Measurements from ENCODE around the gene COLEC11.
A peak's percentile ranks its signal among the peaks of the same experiment; 100 is the strongest.
"Not testable (repeated sequence)": the region's sequence is repeated elsewhere in the genome, so short reads cannot be mapped to it uniquely, and the experiment has no call there.

Gene COLEC11

DNA sequence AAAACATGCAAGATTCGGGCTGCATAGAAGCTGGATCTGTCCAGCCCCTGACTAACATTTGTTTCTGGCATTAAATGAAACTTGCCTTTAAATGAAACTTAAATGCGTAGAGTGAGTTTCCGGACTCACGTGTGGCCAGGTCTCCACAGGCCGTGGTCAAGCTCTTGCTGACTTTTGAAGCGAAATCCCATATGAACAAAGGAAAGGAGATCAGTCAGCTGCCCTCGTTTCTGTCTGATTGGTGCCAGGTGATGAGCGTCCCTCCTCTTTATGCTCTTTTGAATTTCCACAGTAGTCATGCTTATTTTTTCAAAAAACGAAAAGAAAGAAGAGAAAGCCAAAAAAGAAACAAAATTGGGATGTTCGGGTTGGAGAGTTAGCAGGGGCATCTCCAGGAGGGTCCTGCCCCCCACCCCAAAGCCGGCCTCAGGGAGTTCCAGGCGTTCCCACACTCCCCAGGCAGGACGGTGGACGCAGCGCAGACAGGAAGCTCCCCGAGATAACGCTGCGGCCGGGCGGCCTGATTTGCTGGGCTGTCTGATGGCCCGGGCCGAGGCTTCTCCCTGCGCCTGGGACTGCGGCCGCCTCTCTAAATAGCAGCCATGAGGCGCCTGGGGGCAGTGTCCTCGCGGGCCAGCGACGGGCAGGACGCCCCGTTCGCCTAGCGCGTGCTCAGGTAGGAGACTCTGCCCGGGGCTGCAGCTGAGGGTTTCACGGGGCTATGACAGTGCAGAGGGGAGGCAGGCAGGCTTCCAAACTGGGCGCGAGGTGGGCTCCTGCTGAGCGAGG lies at the start of gene COLEC11:
COLEC11 (plus strand) TSS at position 620 of the 789 bp plus-strand sequence. CDS start 9,229 bp downstream, outside the sequence.
- no peak for DNase-seq (ENCODE audit: low read depth)

DNA sequence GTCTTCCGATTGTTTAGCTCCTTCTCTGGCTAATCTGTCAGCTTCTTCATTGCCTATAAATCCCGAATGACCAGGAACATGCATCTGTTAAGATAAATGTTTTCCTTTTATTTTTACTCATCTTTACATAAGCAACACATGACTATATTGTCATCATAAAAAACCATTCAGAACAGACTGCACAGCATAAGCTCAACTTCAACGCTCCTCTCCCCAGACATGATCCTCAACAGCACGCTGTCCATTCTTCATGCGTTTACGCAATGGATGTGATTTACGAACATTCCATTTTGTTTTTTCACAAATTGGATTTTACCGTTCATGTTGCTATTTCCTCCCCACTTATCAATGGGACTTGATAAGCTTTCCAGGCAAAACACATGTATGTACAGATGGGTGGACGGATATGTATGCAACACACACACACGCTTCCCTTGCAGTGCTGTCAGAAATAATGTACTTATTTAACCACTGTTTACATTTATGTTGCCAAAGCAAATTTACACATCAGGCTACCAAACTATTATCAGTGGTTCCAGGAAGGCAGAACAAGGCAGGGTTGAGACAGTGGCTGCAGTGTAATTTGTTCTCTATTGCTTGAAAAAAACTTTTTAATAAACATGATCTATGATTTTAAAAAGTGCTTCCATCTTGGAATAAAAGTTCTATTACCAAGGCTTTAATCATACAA lies 49.0 kb upstream of the COLEC11 start:
- DNase-seq (ENCODE audit: low read depth), result no peak

DNA sequence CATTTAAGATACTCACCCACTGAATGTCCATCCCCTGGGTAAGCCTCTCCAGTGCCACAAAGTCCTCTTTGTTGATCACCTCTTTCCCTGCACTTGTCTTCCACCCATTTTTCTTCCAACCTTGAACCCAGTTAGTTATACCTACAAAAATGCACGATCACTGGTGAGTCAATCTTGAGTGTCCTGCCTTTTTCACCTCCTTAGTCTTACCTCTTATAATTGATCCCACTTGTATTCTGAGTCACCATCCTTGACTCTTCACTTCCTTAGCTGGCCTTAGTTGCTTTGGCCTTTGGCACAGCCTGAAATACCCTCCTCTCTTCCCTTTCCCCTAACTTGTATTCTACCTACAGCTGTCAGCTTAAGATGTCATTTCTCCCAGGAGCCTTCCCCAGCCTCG lies 47.0 kb upstream of the COLEC11 start:
- DNase-seq (ENCODE audit: low read depth), result no peak

DNA sequence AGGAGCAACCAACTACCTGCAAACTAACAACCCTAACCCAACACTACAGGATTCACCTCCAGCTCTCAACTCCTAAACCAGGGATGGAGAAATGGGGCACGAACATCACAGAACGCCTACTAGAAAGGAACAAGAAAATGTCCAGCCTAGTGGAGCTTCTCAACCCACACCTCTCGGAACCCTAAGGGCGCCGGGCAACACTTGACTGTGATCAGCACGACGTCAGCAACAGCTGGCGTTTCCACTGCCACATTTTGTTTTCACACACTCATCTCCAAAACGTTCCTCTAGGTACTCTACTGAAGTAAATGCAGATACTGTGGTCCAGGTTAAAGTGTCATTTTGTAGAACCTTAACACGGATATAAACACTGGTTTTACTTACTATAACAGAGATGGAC lies 41.0 kb upstream of the COLEC11 start:
- DNase-seq (ENCODE audit: low read depth), result no peak

DNA sequence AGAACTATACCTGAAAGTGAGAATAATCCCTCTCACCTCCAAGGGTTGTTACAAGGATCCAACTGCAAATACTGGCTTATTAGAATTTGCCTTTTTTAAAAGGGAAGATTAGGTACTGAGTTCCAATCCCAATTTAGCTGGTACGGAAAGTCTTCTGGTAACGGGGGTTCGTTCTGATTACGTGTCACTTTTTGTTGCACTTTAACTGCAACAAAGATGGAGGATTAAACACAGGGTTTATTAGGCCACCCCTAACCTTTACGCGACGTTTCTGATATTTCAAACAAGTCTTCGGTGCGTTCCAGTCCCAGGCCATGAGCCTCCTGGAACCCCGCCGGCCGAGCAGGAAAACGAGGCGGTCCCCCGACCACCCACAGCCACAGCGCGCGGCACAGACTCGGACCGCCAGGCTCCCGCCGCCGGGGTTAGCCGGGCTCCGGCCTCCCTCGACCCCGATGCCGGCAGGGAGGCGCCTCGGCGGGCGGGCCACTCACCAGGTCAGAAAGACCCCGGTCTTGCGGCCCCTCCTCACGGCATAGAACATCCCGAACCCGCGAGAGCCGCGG lies 37.2 kb upstream of the COLEC11 start:
- no peak for DNase-seq (ENCODE audit: low read depth)

DNA sequence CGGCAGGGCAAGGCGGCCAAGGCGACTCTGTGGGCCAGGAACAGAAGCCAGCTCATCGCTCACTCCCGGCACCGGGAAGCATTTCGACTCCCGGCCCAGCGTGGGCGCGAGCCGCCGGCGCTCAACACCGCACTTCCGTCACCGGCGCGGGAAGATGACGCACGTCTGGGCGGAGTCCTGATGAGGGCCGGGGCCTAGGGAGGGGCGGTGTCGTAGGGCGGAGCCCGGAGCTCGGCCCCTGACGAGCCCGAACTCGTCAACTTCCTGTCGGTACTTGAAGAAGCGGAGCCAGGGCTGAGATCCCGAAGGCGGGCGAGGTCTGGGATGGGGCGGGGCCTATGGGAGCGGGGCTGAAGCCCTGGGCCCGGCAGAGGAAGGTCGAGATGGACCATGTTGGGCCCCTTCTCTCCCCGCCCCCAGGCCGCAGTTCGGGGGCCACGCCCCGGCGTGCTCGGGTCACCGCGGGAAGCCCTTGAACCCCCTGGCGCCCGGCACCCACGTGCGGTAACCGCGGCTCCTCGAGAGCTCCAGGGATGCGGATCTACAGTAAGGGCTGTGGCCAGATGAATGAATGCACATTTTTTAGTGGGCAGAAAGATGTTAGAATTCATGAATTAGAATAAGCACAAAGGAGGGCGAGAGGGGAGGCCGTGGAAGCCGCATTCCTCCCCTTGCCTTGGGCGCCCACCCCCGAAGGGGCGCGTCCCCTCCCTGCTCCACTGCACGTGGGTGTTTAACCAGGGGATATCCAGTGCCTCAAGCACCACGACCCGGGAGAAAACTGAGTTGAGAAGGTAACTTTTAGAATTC lies 36.5 kb upstream of the COLEC11 start, which contains the start of gene RNASEH1:
RNASEH1 (minus strand) TSS at position 129 of the 810 bp plus-strand sequence; CDS start at position 56, 73 bp downstream.
- DNase-seq (ENCODE audit: low read depth), result peak; percentile 99

DNA sequence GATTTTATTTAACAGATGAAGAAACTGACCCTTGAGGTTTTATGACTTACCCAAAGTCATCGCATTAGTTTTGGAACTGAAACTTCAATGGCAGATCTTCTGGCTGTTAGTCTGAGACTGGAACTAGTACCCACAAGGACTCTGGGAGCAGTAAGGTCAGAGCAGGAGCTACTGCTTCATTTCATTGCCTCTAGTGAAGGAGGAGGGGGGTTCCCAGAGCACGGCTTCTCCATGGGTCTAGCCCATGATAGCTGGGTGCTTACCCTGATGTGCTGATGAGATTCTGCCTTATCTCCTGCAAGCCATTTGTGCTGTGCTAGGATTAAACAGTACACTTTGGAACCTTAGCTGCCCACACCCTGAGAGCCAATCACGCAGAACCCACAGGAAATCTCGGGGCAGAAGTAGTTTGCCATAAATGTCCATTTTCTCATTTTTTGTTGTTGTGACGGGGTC lies 31.4 kb upstream of the COLEC11 start:
- DNase-seq (ENCODE audit: low read depth), result no peak

DNA sequence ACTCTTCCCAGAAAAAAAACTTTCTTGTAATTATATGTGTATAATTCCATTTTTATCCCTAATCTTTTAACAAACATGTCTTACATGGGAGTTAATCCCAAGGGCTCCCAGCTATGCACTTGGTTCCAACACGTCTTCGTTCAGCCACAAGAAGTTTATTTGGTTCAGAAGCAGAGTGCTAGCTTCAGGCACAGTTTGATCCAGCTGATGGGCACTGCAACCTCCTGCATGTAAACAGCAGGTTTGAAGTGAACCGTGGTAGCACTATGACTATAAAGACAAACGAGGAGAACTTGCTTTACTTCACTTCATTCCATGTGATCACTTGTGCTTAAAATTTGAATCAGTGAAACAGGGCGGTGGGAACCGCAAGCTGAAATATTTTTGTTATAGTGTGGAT lies 29.8 kb upstream of the COLEC11 start:
- DNase-seq (ENCODE audit: low read depth), result no peak

DNA sequence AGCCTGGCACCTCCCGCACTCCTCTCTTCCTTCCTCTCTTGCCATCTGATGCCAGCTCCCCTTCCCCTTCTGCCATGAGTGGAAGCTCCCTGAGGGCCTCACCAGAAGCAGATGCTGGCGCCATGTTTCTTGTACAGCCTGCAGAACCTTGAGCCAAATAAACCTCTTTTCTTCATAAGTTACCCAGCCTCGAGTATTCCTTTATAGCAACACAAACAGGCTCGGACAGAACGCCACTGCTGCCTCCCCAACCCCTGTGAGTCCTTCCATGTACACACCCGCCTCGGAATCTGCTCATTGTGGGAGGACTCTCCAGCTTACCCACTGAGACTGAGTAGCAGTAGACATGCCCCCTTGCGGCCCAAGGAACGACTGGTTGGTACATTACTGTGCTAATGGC lies 28.1 kb upstream of the COLEC11 start:
- no peak for DNase-seq (ENCODE audit: low read depth)

DNA sequence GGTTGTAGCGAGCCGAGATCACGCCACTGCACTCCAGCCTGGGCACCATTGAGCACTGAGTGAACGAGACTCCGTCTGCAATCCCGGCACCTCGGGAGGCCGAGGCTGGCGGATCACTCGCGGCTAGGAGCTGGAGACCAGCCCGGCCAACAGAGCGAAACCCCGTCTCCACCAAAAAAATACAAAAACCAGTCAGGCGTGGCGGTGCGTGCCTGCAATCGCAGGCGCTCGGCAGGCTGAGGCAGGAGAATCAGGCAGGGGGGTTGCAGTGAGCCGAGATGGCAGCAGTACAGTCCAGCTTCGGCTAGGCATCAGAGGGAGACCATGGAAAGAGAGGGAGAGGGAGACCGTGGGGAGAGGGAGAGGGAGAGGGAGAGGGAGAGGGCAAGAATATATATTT lies 25.3 kb upstream of the COLEC11 start:
- not testable (repeated sequence) for DNase-seq (ENCODE audit: low read depth)

DNA sequence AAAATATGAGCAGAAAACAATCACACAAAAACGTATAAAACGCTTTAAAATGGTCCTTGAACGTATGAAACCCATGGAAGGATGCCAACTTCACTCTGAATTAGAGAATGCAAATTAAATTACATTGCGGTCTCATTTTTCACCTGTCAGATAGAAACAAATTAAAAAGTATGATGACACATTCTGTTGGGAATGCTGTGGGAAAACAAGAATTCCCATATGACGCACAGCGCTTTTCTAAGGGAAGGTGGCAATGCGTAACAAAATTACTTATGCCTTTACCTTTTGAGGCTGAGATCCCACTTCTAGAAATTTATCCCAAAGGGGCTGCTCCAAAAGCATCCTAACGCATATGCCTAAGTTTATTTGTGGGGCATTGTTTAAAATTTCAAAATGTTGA lies 23.6 kb upstream of the COLEC11 start:
- no peak for DNase-seq (ENCODE audit: low read depth)

DNA sequence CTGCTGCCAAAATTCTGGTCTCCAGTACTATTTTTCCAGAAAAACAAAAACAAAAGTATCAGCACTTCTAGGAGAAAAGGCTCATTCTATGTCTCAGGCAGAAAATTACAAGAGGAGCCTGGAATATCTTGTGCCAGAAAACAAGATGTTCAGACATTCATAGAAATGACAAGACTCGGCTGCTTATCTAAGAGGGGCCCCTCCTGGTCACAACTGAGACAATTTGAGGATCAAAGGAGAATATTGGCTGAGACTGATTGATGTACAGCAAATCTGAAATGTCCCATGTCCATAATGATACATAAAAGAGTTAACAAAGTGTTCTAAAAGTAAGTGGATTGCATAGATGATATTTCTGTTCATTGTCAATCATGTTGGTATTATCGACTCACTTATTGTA lies 22.3 kb upstream of the COLEC11 start:
- no peak for DNase-seq (ENCODE audit: low read depth)

DNA sequence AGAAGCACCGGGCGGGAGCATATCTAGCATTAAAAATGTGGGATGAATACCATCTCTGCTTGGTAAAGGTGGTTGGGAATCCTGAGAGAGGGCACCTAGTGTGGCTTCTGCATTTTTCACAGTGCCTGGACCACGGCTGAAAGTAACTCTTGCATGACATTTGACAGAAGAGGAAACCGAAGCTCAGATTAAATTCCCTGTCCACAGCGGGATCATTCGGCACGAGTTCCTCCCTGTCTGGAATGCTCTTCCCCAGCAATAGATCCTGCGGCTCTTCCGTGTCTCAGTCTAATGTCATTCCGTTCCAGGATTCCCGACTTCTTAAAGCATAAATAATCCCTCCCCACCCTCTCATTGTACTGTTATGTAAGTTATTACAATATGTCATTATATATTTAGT lies 20.8 kb upstream of the COLEC11 start:
- no peak for DNase-seq (ENCODE audit: low read depth)

DNA sequence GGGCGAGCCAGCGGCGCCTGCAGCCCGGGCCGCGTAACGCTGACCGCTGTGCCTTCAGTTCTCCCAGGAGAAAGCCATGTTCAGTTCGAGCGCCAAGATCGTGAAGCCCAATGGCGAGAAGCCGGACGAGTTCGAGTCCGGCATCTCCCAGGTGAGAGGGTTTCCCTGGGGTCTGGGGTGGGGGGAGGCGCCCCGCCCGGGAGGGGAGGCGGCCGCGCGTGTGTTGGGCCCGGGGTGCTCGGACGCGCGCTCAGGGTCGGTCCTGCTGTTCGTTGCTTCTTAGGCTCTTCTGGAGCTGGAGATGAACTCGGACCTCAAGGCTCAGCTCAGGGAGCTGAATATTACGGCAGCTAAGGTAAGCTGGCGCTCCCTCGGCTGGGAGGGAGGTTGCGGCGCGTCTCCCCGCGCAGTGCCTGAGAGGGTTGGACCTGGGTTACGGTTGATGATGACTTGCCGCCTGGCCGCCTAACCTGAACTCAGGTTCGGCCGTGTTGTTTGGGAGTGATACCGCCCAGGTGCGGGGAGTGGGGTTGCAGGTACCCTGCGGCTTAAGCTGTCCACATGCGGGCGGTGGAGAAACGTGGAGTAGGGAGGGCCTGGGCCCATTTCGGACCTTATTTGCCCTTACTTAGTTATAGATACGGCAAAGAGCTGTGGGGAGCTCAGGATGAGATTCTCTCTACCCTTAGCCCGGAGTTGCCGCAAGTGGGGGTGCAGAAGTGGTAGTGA lies 19.2 kb upstream of the COLEC11 start:
- DNase-seq (ENCODE audit: low read depth), result no peak

DNA sequence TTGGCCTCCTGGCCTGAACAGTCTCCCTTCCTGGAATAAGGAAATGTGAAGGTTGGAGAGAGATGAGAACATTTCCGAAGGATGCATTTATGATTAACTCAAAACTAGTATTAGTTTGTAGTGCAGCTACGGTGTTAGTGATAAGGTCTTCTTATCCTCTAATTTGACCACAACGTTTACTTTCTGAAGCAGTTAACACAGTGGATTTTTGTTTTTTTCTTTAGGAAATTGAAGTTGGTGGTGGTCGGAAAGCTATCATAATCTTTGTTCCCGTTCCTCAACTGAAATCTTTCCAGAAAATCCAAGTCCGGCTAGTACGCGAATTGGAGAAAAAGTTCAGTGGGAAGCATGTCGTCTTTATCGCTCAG lies 18.7 kb upstream of the COLEC11 start:
- DNase-seq (ENCODE audit: low read depth), result not testable (repeated sequence)

DNA sequence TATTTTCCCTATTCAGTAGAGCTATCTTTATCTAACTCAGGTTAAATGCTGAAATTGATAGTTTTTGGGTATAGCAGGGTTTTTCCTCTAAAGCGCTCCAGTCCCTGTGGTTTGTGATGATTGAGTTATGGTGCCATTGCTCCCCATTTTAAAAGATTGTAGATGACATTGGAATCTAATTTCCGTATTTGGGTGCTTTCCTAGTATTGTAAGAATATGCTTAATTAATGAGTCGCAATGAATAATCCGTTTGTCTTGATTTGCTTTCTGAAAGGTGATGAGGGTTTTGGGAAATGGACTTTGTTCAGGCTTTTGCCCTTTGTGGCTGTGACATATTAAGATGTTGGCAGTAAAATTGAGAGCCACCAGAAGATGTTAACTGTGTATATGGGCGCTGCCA lies 15.9 kb upstream of the COLEC11 start:
- DNase-seq (ENCODE audit: low read depth), result no peak

DNA sequence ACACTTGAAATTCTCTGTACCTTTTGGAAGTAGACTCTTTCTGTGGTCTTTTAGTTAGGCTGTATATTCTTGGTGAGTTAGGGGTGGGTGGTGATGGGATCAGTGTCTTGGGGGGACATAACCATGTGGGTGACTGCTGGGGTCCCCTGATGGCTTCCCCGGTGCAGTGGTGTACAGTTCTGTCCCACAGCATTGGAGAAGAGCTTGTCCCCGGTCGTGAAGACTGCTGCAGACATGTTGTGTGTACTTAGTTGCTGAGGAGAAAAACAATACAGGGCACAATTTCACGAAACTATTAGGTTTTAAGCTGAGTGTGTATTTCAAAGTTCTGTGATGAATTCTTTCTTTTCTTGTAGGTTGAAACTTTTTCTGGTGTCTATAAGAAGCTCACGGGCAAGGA lies 14.5 kb upstream of the COLEC11 start:
- DNase-seq (ENCODE audit: low read depth), result no peak

DNA sequence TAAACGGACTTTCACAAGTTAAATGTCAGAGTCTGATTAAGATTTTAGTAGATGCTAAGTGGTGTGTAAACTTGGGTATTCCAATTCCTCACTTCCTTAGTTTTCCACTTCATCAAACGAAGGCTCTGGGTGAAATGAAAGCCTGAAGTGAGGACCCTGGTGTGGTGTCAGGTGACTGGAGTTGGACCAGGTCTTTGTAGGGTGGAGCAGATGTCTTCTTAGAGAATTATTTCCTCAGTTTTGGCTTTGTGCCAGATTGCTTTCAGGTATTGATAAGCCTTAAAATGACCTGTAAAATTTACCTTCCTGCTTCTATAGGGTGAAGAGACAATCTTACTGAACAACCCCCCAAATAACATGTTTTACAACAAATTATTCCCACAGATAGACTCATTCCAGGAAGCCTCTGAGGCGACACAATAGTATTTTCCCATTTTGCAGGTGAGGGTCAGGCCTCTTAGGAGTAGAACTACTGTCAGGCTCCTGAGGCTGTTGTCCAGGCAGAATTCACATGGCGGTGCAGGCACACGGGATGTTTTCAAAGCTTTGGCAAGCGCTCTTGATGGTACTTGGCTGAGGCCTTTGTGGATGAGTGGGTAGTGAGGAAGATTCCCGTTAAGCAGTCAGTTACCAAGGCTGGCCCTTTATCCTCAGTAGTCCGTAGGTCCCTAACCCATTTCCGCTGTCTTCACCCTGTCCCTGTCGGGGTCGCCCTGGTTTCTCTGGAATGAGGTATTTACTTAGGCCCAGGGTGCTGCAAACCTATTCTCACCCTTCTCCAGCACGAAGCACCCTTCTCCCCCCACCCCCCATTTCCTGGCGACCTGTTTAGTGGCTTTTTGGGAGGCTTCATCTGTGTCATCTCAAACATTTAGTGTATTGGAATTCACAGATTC lies 13.3 kb upstream of the COLEC11 start:
- no peak for DNase-seq (ENCODE audit: low read depth)

DNA sequence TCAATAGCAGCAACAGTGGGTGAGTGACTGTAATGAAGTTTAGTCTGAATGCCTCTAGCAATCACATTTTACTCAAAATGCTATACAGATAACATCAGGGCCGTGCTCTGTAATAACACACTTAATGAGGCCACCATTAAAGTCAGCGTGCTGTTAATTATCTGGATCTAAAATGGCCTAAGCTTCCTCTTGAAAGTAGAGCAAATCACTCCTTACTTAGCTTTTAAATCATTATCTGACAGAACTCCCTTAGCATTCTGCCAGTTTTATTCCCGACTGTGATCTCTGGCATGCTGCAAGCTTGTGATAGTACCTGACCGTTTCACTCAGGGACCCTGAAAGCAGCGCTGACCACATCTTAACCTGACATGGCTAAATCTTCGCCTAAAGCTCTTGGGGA lies 10.8 kb upstream of the COLEC11 start:
- no peak for DNase-seq (ENCODE audit: low read depth)

DNA sequence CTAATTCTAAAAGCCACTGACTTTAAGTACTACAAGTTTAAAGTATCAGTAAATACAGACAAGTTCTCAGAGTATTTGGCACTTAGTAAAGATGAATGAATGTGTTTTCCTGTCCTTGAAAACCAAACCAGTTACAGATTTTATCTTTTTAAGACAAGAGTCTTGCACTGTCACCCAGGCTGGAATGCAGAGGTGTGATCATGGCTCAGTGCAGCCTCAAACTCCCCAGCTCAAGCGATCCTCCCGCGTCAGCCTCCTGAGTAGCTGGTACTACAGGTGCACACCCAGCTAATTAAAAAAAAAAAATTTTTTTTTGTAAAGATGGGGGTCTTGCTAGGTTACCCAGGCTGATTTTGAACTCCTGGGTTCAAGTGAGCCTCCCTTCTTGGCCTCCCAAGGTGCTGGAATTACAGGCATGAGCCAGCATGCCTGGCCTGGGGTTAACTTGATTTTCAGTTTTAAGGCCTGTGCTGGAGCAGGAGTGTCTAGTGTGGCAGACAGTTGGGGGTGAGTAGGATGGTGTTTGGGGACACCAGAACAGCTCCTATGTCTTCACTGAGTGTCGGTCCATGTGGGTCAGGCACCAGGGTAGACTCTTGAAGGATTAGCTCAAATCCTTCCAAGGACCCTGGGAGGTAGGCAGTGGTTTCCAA lies 10.2 kb upstream of the COLEC11 start:
- no peak for DNase-seq (ENCODE audit: low read depth)
